CD14-positive monocyte (primary cell): ENCODE data around the gene CFAP74. TPM values are rescaled to one million over a fixed set of nuclear protein-coding genes. Genes with fewer than 3 reads are reported as not detected.

Experiments used
- DNase-seq, 3 donors: peaks; one replicate each; pipeline ENCODE4 v3.0.0-alpha.2; 2011 to 2022
- H2AFZ ChIP-seq: 2 replicates; pipeline ENCODE4 v1.6.0; 2012; ENCODE audit warnings: mild to moderate bottlenecking, low read depth, low read length, inconsistent platforms; ENCODE audit not compliant: insufficient read depth, poor library complexity, severe bottlenecking
- H3K27ac ChIP-seq, 2 donors: 1 replicate in 1 of 2; 2 replicates in 1 of 2; pipeline ENCODE4 v1.5.1; 2012 to 2013; ENCODE audit warnings: low read length in 2 of 2, control low read depth in 1 of 2, inconsistent platforms in 1 of 2, low read depth in 1 of 2, mild to moderate bottlenecking in 1 of 2
- H3K27me3 ChIP-seq, 2 donors: one replicate each; pipeline versions ENCODE4 v1.6.0 to v1.6.1; 2011 to 2013; ENCODE audit warnings: low read length in 2 of 2; ENCODE audit not compliant: control insufficient read depth in 2 of 2, insufficient read depth in 2 of 2
- H3K36me3 ChIP-seq, 2 donors: replicated peaks in 1 of 2; 1 replicate in 1 of 2; 2 replicates in 1 of 2; pipeline versions ENCODE4 v1.5.1 to v1.6.1; 2012 to 2013; ENCODE audit warnings: low read length in 2 of 2, control low read depth in 1 of 2, inconsistent platforms in 1 of 2, mild to moderate bottlenecking in 1 of 2; ENCODE audit not compliant: insufficient read depth in 2 of 2, control insufficient read depth in 1 of 2
- H3K4me1 ChIP-seq, 2 donors: 1 replicate in 1 of 2; 2 replicates in 1 of 2; pipeline versions ENCODE4 v1.5.1 to v1.6.1; 2012 to 2013; ENCODE audit warnings: low read length in 2 of 2, control low read depth in 1 of 2, inconsistent platforms in 1 of 2, mild to moderate bottlenecking in 1 of 2, moderate library complexity in 1 of 2; ENCODE audit not compliant: insufficient read depth in 2 of 2, control insufficient read depth in 1 of 2
- H3K4me2 ChIP-seq: replicated peaks from 2 replicates; pipeline ENCODE3; 2012; ENCODE audit warnings: low read length, moderate library complexity, mild to moderate bottlenecking; ENCODE audit not compliant: poor library complexity, severe bottlenecking; ENCODE audit errors: extremely low read depth
- H3K4me3 ChIP-seq, 3 experiments: fragments of 200-600 bp in 1 of 3; sonication (generic) in 1 of 3; replicated peaks in 1 of 3; 1 replicate in 2 of 3; 2 replicates in 1 of 3; pipeline ENCODE4 v1.5.1; 2011 to 2013; ENCODE audit warnings: low read length in 3 of 3, mild to moderate bottlenecking in 3 of 3, control low read depth in 2 of 3, low read depth in 2 of 3, inconsistent platforms in 1 of 3, moderate library complexity in 1 of 3
- H3K79me2 ChIP-seq: 2 replicates; pipeline ENCODE4 v1.6.0; 2012; ENCODE audit warnings: mild to moderate bottlenecking, control low read depth, inconsistent platforms, low read length, moderate library complexity; ENCODE audit not compliant: insufficient read depth
- H3K9ac ChIP-seq: 2 replicates; pipeline ENCODE4 v1.6.0; 2017; ENCODE audit warnings: low read length, mild to moderate bottlenecking; ENCODE audit not compliant: insufficient read depth, poor library complexity, severe bottlenecking
- H3K9me3 ChIP-seq, 2 donors: replicated peaks in 1 of 2; 1 replicate in 1 of 2; 2 replicates in 1 of 2; pipeline versions ENCODE4 v1.5.1 to v1.6.1; 2012 to 2013; ENCODE audit warnings: low read length in 2 of 2, control low read depth in 1 of 2; ENCODE audit not compliant: control insufficient read depth in 1 of 2, insufficient read depth in 1 of 2
- H4K20me1 ChIP-seq: 2 replicates; pipeline ENCODE4 v1.6.0; 2012; ENCODE audit warnings: mild to moderate bottlenecking, low read length, control low read depth, moderate library complexity; ENCODE audit not compliant: insufficient read depth
- H3K27ac Mint-ChIP-seq, 7 donors: one replicate each; pipeline ENCODE4 v1.8.0; 2020; ENCODE audit warnings: mild to moderate bottlenecking in 7 of 7, mixed read lengths in 7 of 7, moderate library complexity in 6 of 7, inconsistent platforms in 2 of 7
- H3K27me3 Mint-ChIP-seq, 3 donors: one replicate each; pipeline ENCODE4 v1.8.0; 2021 to 2022; ENCODE audit warnings: low read depth in 3 of 3, mild to moderate bottlenecking in 3 of 3, mixed read lengths in 3 of 3, moderate library complexity in 3 of 3, inconsistent platforms in 1 of 3
- H3K36me3 Mint-ChIP-seq, 2 donors: one replicate each; pipeline ENCODE4 v1.8.0; 2020; ENCODE audit warnings: mixed read lengths in 2 of 2, inconsistent platforms in 1 of 2, mild to moderate bottlenecking in 1 of 2
- H3K4me1 Mint-ChIP-seq: one replicate; pipeline ENCODE4 v1.8.0; 2020; ENCODE audit warnings: mild to moderate bottlenecking, mixed read lengths
- H3K4me3 Mint-ChIP-seq, 2 donors: one replicate each; pipeline ENCODE4 v1.8.0; 2020; ENCODE audit warnings: mild to moderate bottlenecking in 2 of 2, mixed read lengths in 2 of 2, moderate library complexity in 1 of 2
- H3K9me3 Mint-ChIP-seq, 7 donors: one replicate each; pipeline ENCODE4 v1.8.0; 2020 to 2022; ENCODE audit warnings: mixed read lengths in 7 of 7, mild to moderate bottlenecking in 6 of 7, moderate library complexity in 6 of 7, inconsistent platforms in 2 of 7
- CTCF ChIP-seq: fragments of 200-600 bp; IDR thresholded peaks from one replicate; pipeline ENCODE4 v1.8.0; 2022; ENCODE audit warnings: antibody characterized with exemption, mild to moderate bottlenecking
- WGBS: methylation state at CpG from one replicate; pipeline ENCODE4 v1.1.5; 2013; ENCODE audit warnings: missing lambda C conversion rate; ENCODE audit not compliant: insufficient coverage; 5-methylcytosine and 5-hydroxymethylcytosine counted together
- intact Hi-C, 2 donors: fragments of 100-400 bp; cut with micrococcal nuclease; formaldehyde crosslinking; loops; one replicate each; pipeline versions ENCODE4 v1.15.0 to v1.15.1; 2023
- polyA plus RNA-seq, 3 donors: library from polyadenylated mRNA; depleted of rRNA in 1 of 3; unstranded in 2 of 3; stranded (reverse) in 1 of 3; fragments of 300-500 nt in 2 of 3; fragments of >200 nt in 1 of 3; fragmentation: Illumina TruSeq in 2 of 3; gene quantifications; 1 replicate in 2 of 3; 2 replicates in 1 of 3; pipeline ENCODE4 v1.2.3, GENCODE V29; 2012 to 2021

Gene CFAP74
- polyA plus RNA-seq, 3 donors = not detected

GRCh38 chr1:1968767-1969504, 34.6 kb downstream of the CFAP74 start:
- Mint-ChIP-seq H3K4me1 (no peaks in the 10 kb centered on the region), H3K9me3 (peaks cover 0 to 13% (median 2%) of the 10 kb centered on the region in 7 donors), H3K36me3 (no peaks in the 10 kb centered on the region), H3K4me3 (no peak overlapping the region), H3K27me3 (peaks cover 8 to 20% (median 12%) of the 10 kb centered on the region in 3 donors), H3K27ac (no peak overlapping the region)
- H3K27ac ChIP-seq = no peak overlapping the region
- H3K9ac ChIP-seq = no peak overlapping the region
- no peak for DNase-seq
- H3K4me2 ChIP-seq = no peak overlapping the region
- H3K9me3 ChIP-seq = peaks cover 0 to 4% of the 10 kb centered on the region in 2 donors
- H2AFZ ChIP-seq = no peak overlapping the region
- 66% methylated on average over 8 of the region's 12 CpGs for WGBS
- intact Hi-C loops = no loop called here
- no peaks in the 10 kb centered on the region for H3K36me3 ChIP-seq
- H3K4me3 ChIP-seq = no peak overlapping the region
- no peaks in the 10 kb centered on the region for H3K79me2 ChIP-seq
- H4K20me1 ChIP-seq = no peaks in the 10 kb centered on the region
- TF ChIP-seq CTCF = no peak
- H3K27me3 ChIP-seq = peaks cover 0 to 3% of the 10 kb centered on the region in 2 donors
- H3K4me1 ChIP-seq = peaks cover 0 to 2% of the 10 kb centered on the region in 2 donors

DNA sequence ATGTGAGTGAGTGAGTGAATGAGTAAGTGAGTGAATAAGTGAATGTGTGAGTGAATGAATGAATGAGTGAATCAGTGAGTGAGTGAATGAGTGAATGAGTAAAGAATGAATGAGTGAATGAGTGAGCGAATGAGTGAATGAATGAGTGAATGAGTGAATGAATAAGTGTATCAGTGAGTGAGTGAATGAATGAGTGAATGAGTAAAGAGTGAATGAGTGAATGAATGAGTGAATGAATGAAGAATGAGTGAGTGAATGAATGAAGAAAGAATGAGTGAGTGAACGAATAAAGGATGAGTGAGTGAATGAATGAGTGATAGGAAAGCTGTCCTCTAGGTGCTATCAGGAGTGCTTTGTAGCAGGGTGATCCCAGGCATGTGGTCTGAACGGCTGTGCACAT, 35.7 kb downstream of the CFAP74 start:
- WGBS = 81% methylated on average over 3 of the region's 3 CpGs
- no peak overlapping the region for H3K9ac ChIP-seq
- H3K4me2 ChIP-seq = no peak overlapping the region
- no peak overlapping the region for H2AFZ ChIP-seq
- DNase-seq = no peak
- H3K27ac ChIP-seq = no peak overlapping the region
- H4K20me1 ChIP-seq = no peaks in the 10 kb centered on the region
- intact Hi-C loops = no loop called here
- no peaks in the 10 kb centered on the region for H3K36me3 ChIP-seq
- Mint-ChIP-seq H3K4me3 (no peak overlapping the region), H3K4me1 (no peaks in the 10 kb centered on the region), H3K27me3 (peaks cover 8 to 18% (median 16%) of the 10 kb centered on the region in 3 donors), H3K27ac (no peak overlapping the region), H3K9me3 (peaks cover 0 to 13% (median 2%) of the 10 kb centered on the region in 7 donors), H3K36me3 (no peaks in the 10 kb centered on the region)
- peaks cover 0 to 4% of the 10 kb centered on the region in 2 donors for H3K9me3 ChIP-seq
- H3K27me3 ChIP-seq = peaks cover 0 to 3% of the 10 kb centered on the region in 2 donors
- TF ChIP-seq CTCF = no peak
- no peak overlapping the region for H3K4me3 ChIP-seq
- H3K79me2 ChIP-seq = no peaks in the 10 kb centered on the region
- H3K4me1 ChIP-seq = peaks cover 0 to 2% of the 10 kb centered on the region in 2 donors
